HEK293 (cell line): ENCODE results near the gene HIVEP2.

ENCODE experiments used
- CTCF ChIA-PET: fragments of 350-600 bp; formaldehyde crosslinking; extraction: SDS; loops from one replicate; lab custom pipeline; 2021; ENCODE audit warnings: antibody characterized with exemption; lab: Yijun Ruan, JAX
- POLR2A ChIA-PET: fragments of 300-600 bp; formaldehyde crosslinking; extraction: SDS; loops from one replicate; lab custom pipeline; 2020; ENCODE audit warnings: antibody characterized with exemption, inconsistent platforms; lab: Yijun Ruan, JAX
- H3K27ac ChIP-seq: fragments of 200-500 bp; sonication (Bioruptor generic); 2 replicates; pipeline ENCODE4 v1.5.1; 2014; ENCODE audit warnings: low read depth, low read length, control low read depth, inconsistent platforms; ENCODE audit errors: extremely low read depth
- H3K36me3 ChIP-seq, 2 experiments: fragments of 200-500 bp in 1 of 2; sonication (Bioruptor generic) in 1 of 2; 1 replicate in 1 of 2; 2 replicates in 1 of 2; pipeline ENCODE4 v1.5.1; 2014 to 2017; ENCODE audit warnings: inconsistent platforms in 2 of 2, low read length in 2 of 2; ENCODE audit not compliant: control insufficient read depth in 2 of 2, insufficient read depth in 1 of 2
- H3K4me1 ChIP-seq: fragments of 200-500 bp; sonication (Bioruptor generic); 2 replicates; pipeline ENCODE4 v1.5.1; 2014; ENCODE audit warnings: mild to moderate bottlenecking, low read length, inconsistent platforms; ENCODE audit not compliant: control insufficient read depth, insufficient read depth
- H3K4me3 ChIP-seq: 2 replicates; pipeline ENCODE4 v1.5.1; 2011; ENCODE audit warnings: low read depth, mild to moderate bottlenecking, control low read depth, low read length, moderate library complexity
- H3K9me3 ChIP-seq: fragments of 200-500 bp; sonication (Bioruptor generic); 2 replicates; pipeline ENCODE4 v1.5.1; 2014; ENCODE audit warnings: low read depth, low read length, inconsistent platforms; ENCODE audit not compliant: control insufficient read depth, insufficient read depth
- ATF2 ChIP-seq: fragments of 450-650 bp; formaldehyde crosslinking; IDR thresholded peaks from 2 replicates; pipeline ENCODE4 v1.5.1; 2016; ENCODE audit warnings: missing biosample characterization, missing genetic modification characterization, low read depth
- FEZF1 ChIP-seq: fragments of 450-650 bp; formaldehyde crosslinking; IDR thresholded peaks from 2 replicates; pipeline ENCODE4 v1.5.1; 2016; ENCODE audit warnings: missing biosample characterization, missing genetic modification characterization
- PBX3 ChIP-seq: sonication (generic); formaldehyde crosslinking; IDR thresholded peaks from 2 replicates; pipeline ENCODE4 v1.8.1; 2022; ENCODE audit warnings: mild to moderate bottlenecking, moderate library complexity, missing genetic modification reagents
- PRDM1 ChIP-seq: fragments of 450-650 bp; formaldehyde crosslinking; IDR thresholded peaks from 2 replicates; pipeline ENCODE4; 2016; ENCODE audit warnings: missing biosample characterization, missing genetic modification characterization
- TSHZ1 ChIP-seq: fragments of 450-650 bp; formaldehyde crosslinking; IDR thresholded peaks from 2 replicates; pipeline ENCODE4 v1.5.1; 2016; ENCODE audit warnings: missing biosample characterization, missing genetic modification characterization, borderline replicate concordance
- ZBTB17 ChIP-seq: fragments of 450-650 bp; formaldehyde crosslinking; IDR thresholded peaks from 2 replicates; pipeline ENCODE4 v1.5.1; 2016; ENCODE audit warnings: missing biosample characterization, missing genetic modification characterization
- ZBTB49 ChIP-seq: fragments of 450-650 bp; formaldehyde crosslinking; IDR thresholded peaks from 2 replicates; pipeline ENCODE4 v1.5.1; 2016; ENCODE audit warnings: missing biosample characterization, missing genetic modification characterization, low read depth
- ZBTB8A ChIP-seq: fragments of 450-650 bp; formaldehyde crosslinking; IDR thresholded peaks from 2 replicates; pipeline ENCODE4 v1.5.1; 2016; ENCODE audit warnings: missing biosample characterization, missing genetic modification characterization
- ZFP37 ChIP-seq: fragments of 450-650 bp; formaldehyde crosslinking; IDR thresholded peaks from 2 replicates; pipeline ENCODE4 v1.5.1; 2016; ENCODE audit warnings: missing biosample characterization, missing genetic modification characterization
- ZNF335 ChIP-seq: fragments of 450-650 bp; formaldehyde crosslinking; conservative IDR thresholded peaks from 2 replicates; pipeline ENCODE4 v1.5.1; 2016; ENCODE audit warnings: missing biosample characterization, missing genetic modification characterization
- ZNF366 ChIP-seq: fragments of 450-650 bp; formaldehyde crosslinking; conservative IDR thresholded peaks from 2 replicates; pipeline ENCODE4 v1.5.1; 2016; ENCODE audit warnings: missing biosample characterization, missing genetic modification characterization
- ZNF37A ChIP-seq: fragments of 450-650 bp; IDR thresholded peaks from 2 replicates; pipeline ENCODE4 v1.5.1; 2018; ENCODE audit warnings: missing biosample characterization, missing genetic modification characterization
- ZNF561 ChIP-seq: fragments of 450-650 bp; IDR thresholded peaks from 2 replicates; pipeline ENCODE4 v1.5.1; 2018; ENCODE audit warnings: missing biosample characterization, missing genetic modification characterization, borderline replicate concordance
- ZNF571 ChIP-seq: fragments of 450-650 bp; formaldehyde crosslinking; IDR thresholded peaks from 2 replicates; pipeline ENCODE4 v1.5.0; 2017; ENCODE audit warnings: missing biosample characterization, missing genetic modification characterization
- ZNF658 ChIP-seq: fragments of 450-650 bp; formaldehyde crosslinking; IDR thresholded peaks from 2 replicates; pipeline ENCODE4; 2016; ENCODE audit warnings: missing biosample characterization, missing genetic modification characterization
- ZNF692 ChIP-seq: fragments of 450-650 bp; formaldehyde crosslinking; IDR thresholded peaks from 2 replicates; pipeline ENCODE4 v1.5.1; 2016; ENCODE audit warnings: missing biosample characterization, missing genetic modification characterization
- ZSCAN18 ChIP-seq: fragments of 450-650 bp; formaldehyde crosslinking; IDR thresholded peaks from 2 replicates; pipeline ENCODE4 v1.5.1; 2016; ENCODE audit warnings: missing biosample characterization, missing genetic modification characterization
- ZSCAN30 ChIP-seq: fragments of 450-650 bp; IDR thresholded peaks from 2 replicates; pipeline ENCODE4 v1.5.1; 2018; ENCODE audit warnings: missing biosample characterization, mild to moderate bottlenecking, missing genetic modification characterization, moderate library complexity
- ZSCAN4 ChIP-seq: fragments of 450-650 bp; formaldehyde crosslinking; IDR thresholded peaks from 2 replicates; pipeline ENCODE4 v1.5.1; 2017; ENCODE audit warnings: missing biosample characterization, missing genetic modification characterization

The HIVEP2 gene

GRCh38 chr6:142927271-142927580 lies 17.8 kb downstream of the HIVEP2 start:
- H3K4me3 ChIP-seq: peak overlapping the region; percentile 57
- no peaks in the 10 kb centered on the region for H3K4me1 ChIP-seq
- ChIA-PET CTCF (interaction anchor here (1.1 kb wide), 1 partner anchor 16 kb away, joined by 3 read pairs; no protein-coding TSS in a partner anchor), POLR2A (interaction anchor here (0.6 to 1.3 kb wide), 5 partner anchors 16 to 42 kb away, joined by 3 to 4 read pairs (median 3); partner anchors contain the start of gene HIVEP2)
- H3K36me3 ChIP-seq: no peaks in the 10 kb centered on the region
- peak overlapping the region; percentile 53; the same call in 1 of the 2 replicates for H3K27ac ChIP-seq
- no peaks in the 10 kb centered on the region for H3K9me3 ChIP-seq
- TF ChIP-seq ZBTB17 (tag by site-specific recombination) (0 out of 2 replicates have a peak, but pooled peaks have one; percentile 22), ZNF561 (0 out of 2 replicates have a peak, but pooled peaks have one; percentile 16), ZFP37 (tag by site-specific recombination) (0 out of 2 replicates have a peak, but pooled peaks have one; percentile 29), ZBTB49 (no peak), ZNF37A (no peak), ZNF658 (tag by site-specific recombination) (no peak), PRDM1 (peak; percentile 94), ZNF335 (tag by site-specific recombination) (peak; percentile 75), ZNF571 (tag by site-specific recombination) (no peak), ZSCAN4 (tag by site-specific recombination) (no peak)
- TF ChIP-seq, all 188 proteins: peak for 5

GRCh38 chr6:142926494-142927270 lies 18.3 kb downstream of the HIVEP2 start:
- Histone ChIP-seq H3K36me3 (no peaks in the 10 kb centered on the region), H3K4me1 (no peaks in the 10 kb centered on the region), H3K9me3 (no peaks in the 10 kb centered on the region), H3K4me3 (peak overlapping the region; percentile 57), H3K27ac (peak overlapping the region; percentile 53; the same call in 1 of the 2 replicates)
- ChIA-PET POLR2A (interaction anchor here (0.6 to 1.3 kb wide), 6 partner anchors 16 to 44 kb away, joined by 3 to 4 read pairs (median 3); partner anchors contain the start of gene HIVEP2), CTCF (interaction anchor here (0.6 to 1.1 kb wide), 3 partner anchors 10 to 19 kb away, joined by 3 read pairs; no protein-coding TSS in a partner anchor)
- TF ChIP-seq FEZF1 (tag by site-specific recombination): no peak
- peak; percentile 69 for TF ChIP-seq ZNF692 (tag by site-specific recombination)
- no peak for TF ChIP-seq ZSCAN18 (tag by site-specific recombination)
- TF ChIP-seq ZNF366 (tag by site-specific recombination): 0 out of 2 replicates have a peak, but pooled peaks have one; percentile 4
- peak; percentile 40 for TF ChIP-seq ZBTB8A (tag by site-specific recombination)
- 0 out of 2 replicates have a peak, but pooled peaks have one; percentile 48 for TF ChIP-seq ZSCAN30 (tag by site-specific recombination)
- no peak for TF ChIP-seq ATF2 (tag by site-specific recombination)
- no peak for TF ChIP-seq TSHZ1 (tag by site-specific recombination)
- TF ChIP-seq PBX3 (CRISPR knock-in tag): peak; percentile 52; the same call in 1 of the 2 replicates
